ENCODE results near the gene SLC2A11. TPM values are rescaled to one million over a fixed set of nuclear protein-coding genes. Genes with fewer than 3 reads are reported as not detected.
A peak's percentile ranks its signal among the peaks of the same experiment; 100 is the strongest.

The SLC2A11 gene
- total RNA-seq, 4 donors from 2014 or later: 8.3 to 16.0 (median 14.8) TPM

- peaks cover 0 to 6% (median 0%) of the 10 kb centered on the region in 4 donors for H3K4me1 ChIP-seq
- DNase-seq: no peak
- no peak overlapping the region for H3K27ac ChIP-seq
- H3K9me3 ChIP-seq: no peaks in the 10 kb centered on the region
- peaks cover 0 to 72% (median 0%) of the 10 kb centered on the region in 3 donors for H3K36me3 ChIP-seq
- no peak overlapping the region for H3K4me3 ChIP-seq
- H3K27me3 ChIP-seq: no peaks in the 10 kb centered on the region
- no peak for TF ChIP-seq POLR2A (IDR thresholded peaks at IDR 0.05)
- TF ChIP-seq CTCF (IDR thresholded peaks at IDR 0.05): no peak
Observed at GRCh38 chr22:23828800-23829680, 28.6 kb upstream of the SLC2A11 start.

- Histone ChIP-seq H3K36me3 (peaks cover 0 to 72% (median 0%) of the 10 kb centered on the region in 3 donors), H3K4me3 (no peak overlapping the region), H3K27ac (no peak overlapping the region), H3K27me3 (no peaks in the 10 kb centered on the region), H3K9me3 (no peaks in the 10 kb centered on the region), H3K4me1 (peaks cover 0 to 6% (median 0%) of the 10 kb centered on the region in 4 donors)
- no peak for DNase-seq
- TF ChIP-seq CTCF (IDR thresholded peaks at IDR 0.05) (no peak), POLR2A (IDR thresholded peaks at IDR 0.05) (no peak)
Observed at GRCh38 chr22:23829845-23830372, 27.8 kb upstream of the SLC2A11 start.

GRCh38 chr22:23831261-23831660 is 26.4 kb upstream of the SLC2A11 start:
- no peaks in the 10 kb centered on the region for H3K9me3 ChIP-seq
- no peak overlapping the region for H3K4me3 ChIP-seq
- peaks cover 0 to 6% (median 0%) of the 10 kb centered on the region in 4 donors for H3K4me1 ChIP-seq
- peaks cover 0 to 61% (median 0%) of the 10 kb centered on the region in 3 donors for H3K36me3 ChIP-seq
- no peak overlapping the region for H3K27ac ChIP-seq
- TF ChIP-seq CTCF (IDR thresholded peaks at IDR 0.05): no peak
- no peak for TF ChIP-seq POLR2A (IDR thresholded peaks at IDR 0.05)
- no peaks in the 10 kb centered on the region for H3K27me3 ChIP-seq
- peak in 1 of 3 donors; percentile 38 for DNase-seq

GRCh38 chr22:23831781-23832180 is 25.9 kb upstream of the SLC2A11 start:
- Histone ChIP-seq H3K4me3 (no peak overlapping the region), H3K27ac (no peak overlapping the region), H3K36me3 (peaks cover 0 to 56% (median 0%) of the 10 kb centered on the region in 3 donors), H3K9me3 (no peaks in the 10 kb centered on the region), H3K4me1 (peaks cover 0 to 6% (median 2%) of the 10 kb centered on the region in 4 donors), H3K27me3 (no peaks in the 10 kb centered on the region)
- DNase-seq: peak in 1 of 3 donors; percentile 37
- no peak for TF ChIP-seq POLR2A (IDR thresholded peaks at IDR 0.05)
- TF ChIP-seq CTCF (IDR thresholded peaks at IDR 0.05): no peak

GRCh38 chr22:23832226-23833016 is 25.3 kb upstream of the SLC2A11 start:
- peak in 1 of 3 donors; percentile 37 for DNase-seq
- no peak overlapping the region for H3K4me3 ChIP-seq
- no peaks in the 10 kb centered on the region for H3K27me3 ChIP-seq
- no peak for TF ChIP-seq CTCF (IDR thresholded peaks at IDR 0.05)
- TF ChIP-seq POLR2A (IDR thresholded peaks at IDR 0.05): no peak
- peaks cover 0 to 9% (median 3%) of the 10 kb centered on the region in 4 donors for H3K4me1 ChIP-seq
- H3K36me3 ChIP-seq: peaks cover 0 to 50% (median 0%) of the 10 kb centered on the region in 3 donors
- no peak overlapping the region for H3K27ac ChIP-seq
- H3K9me3 ChIP-seq: no peaks in the 10 kb centered on the region
